GM19467 (cell line): ENCODE results near the gene CUL9.
"Not testable (repeated sequence)": the region's sequence is repeated elsewhere in the genome, so short reads cannot be mapped to it uniquely, and the experiment has no call there.

Experiments
- ATAC-seq: cut with Tn5 transposase; IDR thresholded peaks from one replicate; pipeline ENCODE4 v1.9.1; 2021; ENCODE audit warnings: mild to moderate bottlenecking, moderate library complexity; ENCODE audit not compliant: unreplicated experiment

CUL9 gene

DNA sequence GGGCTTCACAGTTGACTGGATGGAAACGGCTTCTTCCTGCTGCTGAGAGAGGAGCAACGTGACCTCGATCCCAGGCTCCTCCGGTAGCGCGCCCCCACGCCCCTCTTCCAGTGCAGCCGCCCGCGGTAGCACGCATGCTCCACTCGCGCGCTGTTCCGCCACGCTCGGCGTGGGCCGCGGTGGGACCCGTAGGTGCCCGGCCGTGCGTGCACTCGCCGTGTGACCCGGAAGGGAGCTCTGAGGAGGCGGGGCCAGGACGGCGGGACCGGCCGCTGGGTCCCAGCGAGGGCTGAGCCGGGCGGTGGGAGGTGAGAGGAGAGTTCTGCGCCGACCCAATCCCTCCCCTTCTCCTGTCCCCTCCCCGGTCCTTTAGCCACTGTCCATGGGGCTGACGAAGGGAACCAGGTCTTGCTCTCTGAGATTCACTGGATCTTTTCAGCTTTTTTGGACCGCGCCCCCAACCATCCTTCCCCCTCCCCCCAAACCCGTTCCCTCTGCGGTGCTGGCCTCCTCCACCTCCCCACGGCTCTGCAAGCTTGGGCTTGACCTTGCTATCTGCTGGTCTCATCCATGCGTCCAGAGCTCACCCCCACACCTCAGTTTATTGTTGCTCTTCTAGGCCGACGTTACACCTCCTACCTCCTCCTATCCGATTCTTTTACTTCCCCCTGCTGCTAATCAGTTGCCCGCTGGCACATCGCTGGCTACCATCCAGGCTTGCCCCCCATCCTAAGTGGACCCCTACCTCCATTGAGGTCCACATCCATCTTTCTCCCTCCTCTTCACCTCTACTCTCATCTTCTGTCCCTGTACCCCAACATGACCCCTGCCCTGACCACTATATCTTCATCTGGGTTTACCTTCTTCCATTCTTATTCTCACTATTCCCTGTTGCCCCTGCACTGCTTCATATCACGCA is at the start of gene CUL9:
Gene CUL9 (plus strand): TSS at position 255 of the 919 bp plus-strand sequence. CDS start 2,115 bp downstream, outside the sequence.
- peak; percentile 89 for ATAC-seq

DNA sequence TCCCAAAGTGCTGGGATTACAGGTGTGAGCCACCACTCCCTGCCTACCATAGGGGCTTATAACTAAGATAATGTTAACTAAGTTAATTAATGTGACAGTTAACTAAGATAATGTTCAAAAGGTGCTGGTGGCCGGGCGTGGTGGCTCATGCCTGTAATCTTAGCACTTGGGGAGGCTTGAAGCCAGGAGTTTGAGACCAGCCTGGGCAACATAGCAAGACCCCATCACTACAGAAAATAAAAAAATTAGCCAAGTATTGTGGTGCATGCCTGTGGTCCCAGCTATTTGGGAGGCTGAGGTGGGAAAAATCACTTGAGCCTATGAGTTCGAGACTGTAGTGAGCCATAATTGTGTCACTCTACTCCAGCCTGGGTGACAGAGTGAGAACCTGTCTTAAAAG is 43.7 kb upstream of the CUL9 start:
- no peak for ATAC-seq

DNA sequence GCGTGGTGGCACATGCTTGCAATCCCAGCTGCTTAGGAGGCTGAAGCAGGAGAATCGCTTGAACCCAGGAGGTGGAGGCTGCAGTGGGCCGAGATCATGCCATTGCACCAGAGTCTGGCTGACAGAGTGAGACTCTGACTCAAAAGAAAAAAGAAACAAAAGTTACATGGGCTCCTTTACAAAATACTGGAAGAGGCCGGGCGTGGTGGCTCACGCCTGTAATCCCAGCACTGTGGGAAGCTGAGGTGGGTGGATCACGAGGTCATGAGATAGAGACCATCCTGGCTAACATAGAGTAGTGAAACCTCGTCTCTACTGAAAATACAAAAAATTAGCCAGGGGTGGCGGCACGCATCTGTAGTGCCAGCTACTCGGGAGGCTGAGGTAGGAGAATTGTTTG is 42.0 kb upstream of the CUL9 start:
- ATAC-seq = not testable (repeated sequence)

- no peak for ATAC-seq
Observed at GRCh38 chr6:43141644-43142043, 40.4 kb upstream of the CUL9 start.

- ATAC-seq = no peak
Observed at GRCh38 chr6:43142101-43142500, 39.9 kb upstream of the CUL9 start.

GRCh38 chr6:43143235-43144128 is 38.5 kb upstream of the CUL9 start:
- peak; percentile 74 for ATAC-seq

GRCh38 chr6:43144879-43145278 is 37.1 kb upstream of the CUL9 start:
- ATAC-seq = no peak

DNA sequence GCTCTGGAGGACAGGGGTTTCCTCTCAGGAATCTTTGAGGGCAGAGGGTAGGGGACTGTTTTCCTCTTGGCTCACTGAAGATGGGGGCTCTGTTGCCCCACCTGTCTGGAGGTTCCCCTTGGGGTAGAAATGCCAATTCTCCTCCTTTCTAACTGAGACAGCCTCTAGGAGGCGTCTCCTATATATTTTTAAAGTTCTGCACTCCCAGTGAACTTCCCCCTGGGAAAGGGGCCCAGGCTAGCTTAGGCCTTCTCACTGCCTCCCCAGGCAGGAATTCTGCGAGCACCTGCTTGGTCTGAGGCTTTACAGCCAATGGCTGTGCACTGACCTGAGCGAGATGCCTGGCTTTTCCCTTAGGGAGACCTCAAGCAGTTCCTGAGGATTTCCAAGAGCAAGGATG is 35.7 kb upstream of the CUL9 start:
- ATAC-seq = no peak

DNA sequence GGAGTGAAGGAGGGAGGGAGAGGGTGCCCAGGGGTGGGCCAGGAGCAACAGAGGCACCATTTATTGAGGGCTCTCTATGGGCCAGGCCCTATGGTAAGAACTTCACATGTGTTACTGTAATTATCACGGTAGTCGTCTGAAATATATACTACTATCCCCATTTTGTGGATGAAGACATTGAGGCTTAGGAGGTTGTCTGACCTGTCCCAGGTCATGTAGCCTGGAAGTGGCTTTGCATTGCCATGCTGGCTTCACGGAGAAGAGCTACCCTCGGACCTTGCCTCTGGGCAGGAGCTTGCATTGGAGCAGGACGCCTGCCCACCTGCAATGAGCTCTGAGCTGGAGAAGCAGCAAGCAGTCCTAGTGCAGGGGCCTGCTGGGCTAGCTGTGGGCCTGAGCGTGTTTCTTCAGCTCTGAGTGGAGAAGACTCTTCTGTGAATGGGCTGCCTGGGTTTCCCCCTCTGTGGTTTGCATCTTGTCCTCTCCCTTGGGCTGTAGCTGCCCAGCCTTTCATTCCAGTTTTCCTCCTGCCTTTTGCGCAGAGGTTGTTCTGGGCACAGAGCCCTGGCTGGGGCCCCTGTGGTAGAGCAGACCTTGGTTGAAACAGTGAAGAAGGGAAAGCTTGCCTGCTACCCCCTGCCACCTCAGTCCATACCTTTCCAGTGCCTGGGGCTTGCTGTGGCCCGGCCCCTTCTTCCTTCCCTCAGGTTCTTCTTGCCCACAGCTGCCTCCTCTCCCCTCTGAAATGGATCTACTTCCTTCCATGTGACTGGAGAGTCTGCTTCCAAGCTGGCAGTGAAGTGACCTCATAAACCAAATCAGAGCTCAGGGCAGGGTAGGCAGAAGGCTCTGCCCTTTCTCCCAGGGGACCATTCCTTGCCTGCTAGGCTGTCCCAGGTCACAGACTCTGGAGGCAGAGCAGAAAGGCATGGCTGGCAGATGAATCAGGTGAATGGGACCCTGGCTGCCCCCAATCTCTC is 35.0 kb upstream of the CUL9 start:
- no peak for ATAC-seq

- no peak for ATAC-seq
Observed at GRCh38 chr6:43147691-43148477, 34.1 kb upstream of the CUL9 start.

GRCh38 chr6:43149265-43149664 is 32.7 kb upstream of the CUL9 start:
- no peak for ATAC-seq

- ATAC-seq = no peak
Observed at GRCh38 chr6:43150051-43150751, 31.8 kb upstream of the CUL9 start.

- no peak for ATAC-seq
Observed at GRCh38 chr6:43159599-43159998, 22.4 kb upstream of the CUL9 start.

GRCh38 chr6:43163899-43164298 is 18.1 kb upstream of the CUL9 start:
- ATAC-seq = no peak

DNA sequence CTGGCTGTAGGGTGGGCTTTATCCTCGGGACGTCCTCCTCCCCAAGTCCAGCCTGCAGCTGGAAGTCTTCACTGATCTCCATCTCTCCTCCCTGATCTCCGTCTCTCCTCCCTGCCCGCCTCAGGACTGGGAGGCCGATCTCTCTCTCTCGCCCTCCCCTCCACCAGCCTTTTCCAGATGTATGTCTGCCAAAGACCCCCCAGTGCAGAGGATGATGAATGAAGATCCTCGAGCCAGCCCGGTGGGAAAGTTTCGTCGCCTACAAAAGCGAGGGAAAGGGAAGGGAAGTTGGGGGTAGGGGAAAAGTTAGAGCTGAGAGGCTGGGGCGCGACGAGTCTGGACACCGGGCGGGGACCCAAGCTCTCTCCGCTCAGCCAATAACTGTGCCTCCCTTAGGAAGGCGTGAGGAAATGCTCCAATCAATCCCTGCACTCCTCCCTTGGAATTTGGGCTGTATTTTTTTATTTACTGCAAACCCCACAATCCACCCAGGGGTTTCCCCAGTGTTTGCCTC is 11.5 kb upstream of the CUL9 start:
- ATAC-seq = no peak

DNA sequence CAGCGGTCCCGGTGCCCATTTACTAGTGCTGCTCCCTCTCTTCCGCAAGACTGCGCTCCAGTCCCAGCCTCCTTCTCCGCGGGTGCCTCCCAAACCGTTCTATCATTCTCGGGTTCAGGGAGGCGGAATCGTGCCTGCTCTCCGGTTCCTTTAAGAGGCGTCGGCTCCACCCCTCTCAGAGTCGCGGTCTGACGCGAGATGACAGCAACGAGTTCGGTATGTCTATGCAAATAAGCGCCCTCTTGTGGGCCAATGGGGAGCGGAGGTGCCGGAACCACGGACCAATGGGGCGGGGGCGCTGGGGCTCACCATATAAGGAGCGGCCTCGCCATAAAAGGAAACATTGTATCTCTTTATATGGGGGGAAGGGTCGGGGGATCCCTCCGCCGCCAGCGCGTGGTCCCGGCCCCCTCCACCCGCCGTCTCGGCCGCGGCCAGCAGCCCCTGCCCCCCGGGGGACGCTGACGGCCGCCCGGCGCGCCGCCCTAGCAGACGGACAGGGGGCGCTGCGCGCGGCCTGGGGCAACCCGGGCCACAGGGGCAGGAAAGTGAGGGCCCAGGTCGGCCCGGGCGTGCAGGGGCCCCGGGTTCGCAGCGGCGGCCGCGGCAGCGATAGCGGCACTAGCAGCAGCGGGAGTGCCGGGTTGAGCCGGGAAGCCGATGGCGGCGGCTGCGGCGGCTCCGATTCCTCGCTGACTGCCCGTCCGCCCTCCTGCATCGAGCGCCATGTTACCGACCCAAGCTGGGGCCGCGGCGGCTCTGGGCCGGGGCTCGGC is 10.9 kb upstream of the CUL9 start, which contains the start of gene SRF:
Gene SRF (plus strand): TSS at position 339 of the 776 bp plus-strand sequence. CDS start 388 bp downstream, at position 727.
- ATAC-seq = peak; percentile 53

GRCh38 chr6:43171707-43172103 is 10.3 kb upstream of the CUL9 start:
- no peak for ATAC-seq
